CD4-positive, alpha-beta T cell treated with Interleukin-15 for 1 hour (primary cell): ENCODE results near the gene RNGTT.

Experiments used
- DNase-seq: peaks from one replicate; pipeline ENCODE4 v3.0.0-alpha.2; 2020

Gene RNGTT

DNA sequence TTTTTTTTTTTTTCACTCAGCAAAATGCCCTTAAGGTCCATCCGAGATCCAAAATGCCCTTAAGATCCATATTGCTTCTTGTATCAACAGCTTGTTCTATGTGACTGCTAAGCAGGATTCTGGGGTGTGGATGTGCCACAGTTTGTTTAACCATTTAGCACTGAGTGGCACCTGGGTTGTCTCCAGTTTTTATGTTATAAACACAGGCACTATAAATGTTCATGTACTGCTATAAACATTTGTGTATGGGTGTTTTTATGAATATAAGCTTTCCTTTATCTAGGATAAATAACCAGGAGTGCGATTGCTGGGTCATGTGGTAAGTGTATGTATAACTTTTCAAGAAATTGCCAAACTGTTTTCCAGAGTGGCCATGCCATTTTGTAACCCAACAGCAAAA, 386.0 kb downstream of the RNGTT start:
- DNase-seq = no peak

DNA sequence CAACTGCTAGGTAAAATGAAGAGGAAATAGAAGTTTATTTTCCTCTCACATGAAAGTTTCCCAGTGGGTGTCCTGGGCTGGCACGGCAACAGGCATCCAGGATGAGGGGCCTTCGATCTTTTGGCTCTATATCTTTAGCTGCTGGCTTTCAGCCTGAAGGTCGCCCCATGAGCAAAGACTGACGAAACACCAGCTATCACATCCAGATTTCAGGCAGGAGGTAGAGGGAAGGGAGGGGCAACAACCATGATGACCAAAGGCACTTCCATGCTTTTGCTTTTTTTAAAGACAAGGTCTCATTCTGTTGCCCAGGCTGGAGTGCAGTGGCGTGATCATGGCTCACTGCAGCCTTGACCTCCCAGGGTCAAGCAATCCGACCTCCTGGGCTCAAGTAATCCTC, 387.9 kb downstream of the RNGTT start:
- no peak for DNase-seq

DNA sequence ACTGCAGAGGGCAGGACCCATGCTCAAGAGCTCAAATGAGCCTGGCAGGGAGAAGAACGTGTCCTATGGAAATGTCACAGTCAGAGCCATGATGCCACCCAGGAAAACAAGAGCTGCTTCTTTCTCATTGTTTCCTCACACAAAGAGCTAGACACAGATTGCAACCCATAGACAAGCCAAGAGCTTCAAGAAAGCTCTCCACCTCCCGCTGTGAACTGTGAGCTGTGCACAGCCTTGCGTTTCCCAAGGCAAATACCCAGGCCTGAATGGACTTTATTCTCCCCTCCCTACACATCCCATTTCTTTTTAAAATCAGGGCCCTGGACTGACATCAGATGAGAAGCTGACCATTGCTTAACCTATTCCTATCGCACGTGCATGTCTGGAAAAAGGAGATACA, 388.8 kb downstream of the RNGTT start:
- DNase-seq = no peak

DNA sequence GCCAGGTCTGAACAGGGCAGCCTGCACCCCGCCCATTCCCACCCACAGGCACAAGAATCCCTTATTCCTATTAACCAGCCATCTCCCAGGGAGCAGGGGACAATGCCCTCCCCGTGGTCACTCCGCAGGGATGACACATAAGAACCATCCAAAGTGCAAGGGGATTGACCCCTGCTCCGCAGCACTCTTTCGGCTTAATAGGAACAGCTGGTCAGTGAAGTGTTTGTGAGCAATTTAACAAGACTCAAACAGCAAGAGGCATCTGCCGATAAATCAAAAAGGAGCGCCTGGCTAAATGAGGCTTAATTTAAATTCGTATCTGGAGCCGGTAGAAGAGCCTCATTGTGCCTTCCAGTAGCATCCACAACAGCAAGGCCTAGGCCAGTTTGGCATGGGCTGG, 389.4 kb downstream of the RNGTT start:
- DNase-seq = no peak

DNA sequence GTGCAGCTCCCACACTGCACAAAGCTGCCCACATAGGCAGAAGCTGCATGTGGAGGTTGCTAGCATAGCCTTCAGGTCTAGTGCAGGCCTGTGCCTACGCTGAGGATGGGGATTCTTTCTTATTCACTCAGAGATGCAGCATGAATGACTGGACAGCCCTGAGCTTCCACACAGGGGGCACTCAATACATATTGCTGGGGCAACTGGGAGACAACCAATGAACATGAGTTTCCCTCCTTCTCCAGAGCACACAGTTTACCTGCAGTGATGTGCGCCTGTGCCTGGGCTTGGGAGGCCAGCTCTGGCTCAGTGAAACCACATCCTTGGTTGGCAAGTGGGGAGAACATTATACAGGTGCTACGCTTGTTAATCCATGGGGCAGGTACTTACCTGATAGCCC, 389.9 kb downstream of the RNGTT start:
- no peak for DNase-seq

DNA sequence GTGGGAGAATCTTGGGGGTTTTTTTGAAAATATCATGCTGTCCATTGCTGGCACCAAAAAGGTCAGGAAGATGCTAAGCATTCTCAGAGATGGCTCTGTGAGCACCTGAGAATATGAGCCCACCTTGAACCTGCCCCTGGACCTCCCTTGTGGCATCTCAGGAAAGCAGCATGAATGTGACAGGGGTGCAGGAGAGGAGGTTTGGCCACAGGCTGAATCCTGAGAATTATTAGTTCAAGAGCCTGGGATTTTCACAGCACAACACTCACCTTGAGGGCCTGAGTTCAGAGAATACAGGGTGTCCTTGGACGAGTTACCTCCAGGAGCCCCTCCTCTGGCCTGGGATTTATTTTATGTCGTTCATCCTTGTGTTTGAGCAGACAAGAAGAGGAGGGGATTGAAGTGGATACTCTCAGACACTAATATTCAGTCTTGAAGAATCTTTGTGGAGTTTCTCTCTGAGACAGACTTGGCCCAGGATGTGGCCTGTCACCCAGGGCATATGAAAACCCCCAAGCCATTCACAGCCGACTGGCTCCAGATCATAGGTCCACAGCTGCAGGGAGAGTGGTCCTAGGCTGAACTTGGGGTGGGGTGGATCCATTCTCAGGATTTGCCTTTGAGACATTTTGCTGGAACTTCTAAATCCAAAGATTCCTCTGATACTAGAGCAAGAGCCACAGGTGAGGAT, 390.8 kb downstream of the RNGTT start:
- DNase-seq = no peak

DNA sequence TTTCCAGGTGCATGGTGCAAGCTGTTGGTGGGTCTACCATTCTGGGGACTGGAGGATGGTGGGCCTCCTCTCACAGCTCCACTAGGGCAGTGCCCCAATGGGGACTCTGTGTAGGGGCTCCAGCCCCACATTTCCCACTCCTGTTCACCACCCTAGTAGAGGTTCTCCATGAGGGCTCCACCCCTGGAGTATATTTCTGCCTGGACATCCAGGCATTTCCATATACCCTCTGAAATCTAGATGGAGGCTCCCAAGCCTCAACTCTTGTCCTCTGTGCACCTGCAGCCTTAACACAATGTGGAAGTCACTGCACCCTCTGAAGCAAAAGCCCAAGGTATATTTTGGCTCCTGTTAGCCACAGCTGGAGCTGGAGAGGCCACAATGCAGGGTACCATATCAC, 393.5 kb downstream of the RNGTT start:
- DNase-seq = no peak

DNA sequence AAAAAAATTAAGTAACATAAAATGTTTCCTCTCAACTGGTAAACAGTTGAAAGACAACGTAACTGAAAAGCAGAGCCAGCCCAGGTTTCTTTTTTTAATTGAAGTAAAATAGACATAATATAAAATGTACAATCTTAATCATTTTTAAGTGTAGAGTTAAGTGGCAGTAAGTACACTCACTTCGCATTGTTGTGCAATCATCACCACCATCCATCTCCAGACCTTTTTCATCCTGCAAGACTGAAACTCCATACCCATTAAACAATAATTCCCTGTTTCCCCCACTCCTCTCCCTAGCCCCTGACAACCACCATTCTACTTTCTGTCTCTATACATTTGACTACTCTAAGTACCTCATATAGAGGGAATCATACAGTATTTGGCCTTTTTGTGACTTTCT, 395.7 kb downstream of the RNGTT start:
- no peak for DNase-seq

DNA sequence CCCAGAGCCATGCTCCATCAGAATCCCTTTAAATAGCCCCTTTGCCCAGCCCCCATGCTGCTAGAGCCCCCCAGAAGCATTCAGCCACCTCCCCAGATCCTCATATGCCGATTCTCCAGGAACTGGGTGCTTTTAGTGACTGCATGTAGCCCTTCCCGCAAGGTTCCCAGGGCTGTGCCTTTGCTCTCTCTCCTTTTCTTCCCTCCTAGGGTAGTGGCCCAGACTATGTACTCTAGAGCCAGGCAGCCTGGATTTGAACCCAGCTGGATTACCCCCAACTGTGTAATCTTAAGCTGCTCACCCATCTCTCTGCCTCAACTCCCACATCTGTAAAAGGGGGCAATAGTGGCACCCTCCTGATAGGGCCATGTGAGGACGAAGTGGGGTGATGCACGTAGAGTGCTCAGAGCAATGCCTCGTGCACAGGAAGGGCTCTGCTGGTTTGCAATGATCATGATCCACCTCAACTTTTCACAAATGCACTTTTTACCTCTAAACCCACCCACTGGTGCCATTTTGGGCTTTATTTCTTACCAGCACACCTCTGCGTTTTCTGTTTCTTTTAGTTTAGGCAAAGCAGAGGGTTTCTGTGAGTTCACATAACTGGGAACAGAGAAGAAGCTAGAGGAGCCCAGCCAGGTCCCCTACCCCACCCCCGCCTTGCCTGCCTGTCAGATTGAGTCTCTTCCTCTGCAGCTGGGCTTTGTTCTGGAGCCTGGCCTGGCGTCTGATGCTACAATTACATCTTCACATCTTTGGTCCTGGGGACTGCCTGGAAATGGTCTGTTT, 396.5 kb downstream of the RNGTT start:
- DNase-seq = no peak

DNA sequence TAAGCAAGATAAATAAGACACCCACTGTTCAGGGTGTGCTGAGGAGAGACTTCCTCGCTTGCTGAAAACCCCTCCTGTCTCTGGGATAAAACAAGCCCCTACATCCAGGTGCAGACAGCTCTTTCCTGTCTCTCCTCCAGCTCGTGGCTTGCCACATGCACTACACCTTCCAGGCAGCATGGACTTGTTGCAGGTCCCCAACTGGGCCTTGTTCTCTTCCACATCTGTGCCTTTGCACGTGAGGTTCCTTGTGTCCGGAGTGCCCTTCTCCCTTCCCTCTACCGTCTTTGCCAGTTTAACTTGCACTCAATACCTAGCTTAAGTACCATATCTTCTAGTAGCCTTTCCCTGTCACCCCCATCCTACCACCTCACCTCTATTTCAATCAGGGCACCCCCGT, 397.6 kb downstream of the RNGTT start:
- DNase-seq = no peak

DNA sequence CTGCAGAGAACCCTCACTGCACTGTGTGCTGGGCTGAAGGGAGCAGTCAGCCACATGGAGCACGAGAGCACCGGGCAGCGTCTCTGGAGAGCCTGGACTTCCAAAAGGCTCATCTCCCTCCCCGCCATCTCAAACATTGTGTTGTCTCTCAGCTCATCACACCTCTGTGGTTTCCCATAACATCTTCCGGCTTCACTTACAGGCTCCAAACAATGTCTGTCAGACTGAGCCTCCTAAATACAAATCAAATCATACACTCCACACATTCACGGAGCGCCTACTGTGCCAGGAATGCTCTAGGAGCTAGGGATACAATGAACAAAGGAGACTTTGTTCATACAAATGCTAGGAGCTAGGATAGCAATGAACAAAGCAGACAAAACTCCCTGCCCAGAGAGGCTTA, 398.0 kb downstream of the RNGTT start:
- no peak for DNase-seq

DNA sequence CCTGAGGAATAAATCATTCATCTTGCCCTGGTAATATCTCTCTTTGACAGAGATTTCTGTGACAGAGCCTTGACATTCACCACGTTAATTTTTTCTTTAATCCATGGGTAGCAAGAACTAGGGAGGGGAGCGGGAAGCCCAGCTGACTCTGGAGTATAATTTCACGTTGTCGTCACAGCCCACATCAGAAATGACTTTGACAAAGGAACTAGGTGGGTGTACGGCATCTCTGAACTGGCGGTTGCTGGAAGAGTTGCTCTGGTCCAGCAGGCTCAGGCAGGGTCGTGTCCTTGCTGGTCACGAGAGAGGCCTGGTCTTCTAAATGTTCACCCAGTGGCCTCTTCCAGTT, 400.2 kb downstream of the RNGTT start:
- DNase-seq = no peak

DNA sequence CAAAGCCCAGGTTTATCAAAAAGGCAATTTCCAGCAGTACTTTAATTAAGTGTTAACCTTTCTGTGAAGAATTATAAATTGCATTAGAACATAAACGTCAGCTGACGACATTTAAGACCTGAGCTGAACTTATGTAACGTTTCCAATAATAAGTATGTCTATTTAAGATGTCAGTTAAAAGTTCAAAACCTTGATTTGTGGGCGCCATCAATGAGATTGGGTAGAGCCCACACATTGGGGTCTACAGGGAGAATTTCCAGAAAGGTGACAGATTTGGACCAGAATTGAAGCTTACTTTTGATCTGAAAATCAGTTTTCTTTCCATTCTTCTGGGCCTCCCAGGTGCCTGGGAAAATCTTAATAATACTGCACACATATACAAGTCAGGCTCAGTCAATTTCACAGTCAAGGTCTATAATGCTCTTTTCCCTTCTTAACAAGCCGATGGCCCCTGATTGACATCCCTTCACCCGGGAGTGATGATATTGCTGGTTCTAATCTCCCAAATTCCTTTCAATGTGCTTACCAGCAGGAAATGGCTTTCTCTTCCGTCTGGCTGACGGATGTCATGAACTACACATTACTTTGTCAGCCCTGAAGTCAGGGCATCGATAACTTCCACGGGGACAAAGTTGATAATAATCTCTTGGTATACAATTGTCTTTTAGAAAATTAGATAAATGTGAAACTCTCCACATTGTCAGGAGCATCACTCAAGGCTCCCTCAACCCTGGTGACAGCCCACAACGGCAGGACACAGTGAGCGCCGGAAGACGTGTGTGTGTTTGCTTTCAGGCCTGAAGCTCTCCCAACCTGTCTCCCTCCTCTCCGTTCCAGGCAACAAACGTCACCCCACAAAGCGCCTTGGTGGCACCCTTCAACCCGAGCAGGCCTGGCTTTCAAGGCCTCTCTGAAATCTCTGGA, 400.8 kb downstream of the RNGTT start:
- no peak for DNase-seq

DNA sequence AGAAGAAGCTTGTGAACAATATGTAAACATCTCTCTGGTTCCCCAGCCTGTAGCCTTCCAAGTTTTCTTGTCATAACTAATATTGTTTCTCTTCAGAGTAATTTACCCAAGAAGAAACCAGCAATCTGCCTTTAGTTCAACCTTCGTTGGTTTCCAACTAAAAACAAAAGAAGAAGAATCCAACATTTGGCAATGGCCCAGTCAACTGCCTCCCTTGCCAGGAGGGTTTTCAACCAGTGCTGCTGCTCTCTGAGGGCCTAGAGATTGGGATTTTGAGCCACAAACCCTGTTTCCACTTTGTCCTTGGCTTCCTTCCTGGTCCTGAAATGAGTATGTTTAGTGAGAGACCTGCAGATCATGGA, 401.5 kb downstream of the RNGTT start:
- no peak for DNase-seq

DNA sequence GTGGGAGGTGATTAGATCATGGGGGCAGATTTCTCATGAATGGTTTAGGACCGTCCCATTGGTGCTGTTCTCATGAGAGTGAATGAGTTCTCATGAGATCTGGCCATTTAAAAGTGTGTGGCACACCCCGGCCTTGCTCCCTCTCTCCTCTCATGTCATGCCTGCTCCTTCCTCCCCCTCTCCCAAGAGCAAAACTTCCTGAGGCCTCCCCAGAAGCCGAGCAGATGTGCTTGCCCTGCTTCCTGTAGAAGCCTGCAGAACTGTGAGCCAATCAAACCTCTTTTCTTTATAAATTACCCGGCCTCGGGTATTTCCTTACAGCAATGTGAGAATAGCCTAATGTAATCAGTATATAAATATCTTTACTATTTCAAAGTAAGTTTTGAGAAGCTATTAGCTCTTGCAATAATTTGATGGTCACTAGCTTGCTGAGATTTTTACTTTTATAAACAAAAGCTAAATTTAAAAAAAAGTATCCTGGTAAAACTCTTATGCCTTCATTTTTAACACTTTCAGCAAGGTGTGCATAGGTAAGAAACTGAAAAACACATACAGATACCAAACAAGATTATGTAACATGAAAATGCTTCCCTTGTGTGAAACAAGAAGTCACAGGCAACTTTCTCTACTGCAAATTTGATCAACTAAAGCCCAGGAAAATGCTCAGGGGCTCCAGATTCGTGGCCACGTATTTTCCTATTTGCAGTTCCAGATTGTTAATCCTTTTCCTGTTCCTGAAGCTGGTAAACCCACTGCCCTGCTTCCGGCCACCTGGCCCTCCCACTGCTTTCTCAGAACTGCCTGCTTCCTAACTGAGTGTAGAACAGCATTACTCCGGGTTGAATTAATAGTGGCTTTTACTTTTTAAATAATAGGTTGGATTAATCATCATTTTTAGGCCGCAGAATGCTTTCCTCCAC, 402.1 kb downstream of the RNGTT start:
- no peak for DNase-seq
